Neural progenitor cell (in vitro differentiated cells): ENCODE data around the gene MOBP. TPM values are rescaled to one million over a fixed set of nuclear protein-coding genes. Genes with fewer than 3 reads are reported as not detected.

ENCODE experiments used
- DNase-seq: peaks from one replicate; pipeline ENCODE4 v3.0.0-alpha.2; 2016; ENCODE audit warnings: low spot score
- H2AFZ ChIP-seq: fragments of 200-600 bp; sonication (generic); replicated peaks from 2 replicates; pipeline ENCODE4 v1.6.1; 2016; ENCODE audit warnings: antibody characterized with exemption
- H3F3A ChIP-seq: fragments of 200-600 bp; sonication (generic); 2 replicates; pipeline ENCODE4 v1.6.1; 2016; ENCODE audit warnings: antibody characterized with exemption, low read depth
- H3K27ac ChIP-seq: fragments of 200-600 bp; sonication (generic); 2 replicates; pipeline ENCODE4 v1.5.1; 2016; ENCODE audit warnings: mild to moderate bottlenecking
- H3K27me3 ChIP-seq: fragments of 200-600 bp; sonication (generic); 2 replicates; pipeline ENCODE4 v1.6.1; 2016; ENCODE audit warnings: mild to moderate bottlenecking, moderate library complexity
- H3K36me3 ChIP-seq: fragments of 200-600 bp; sonication (generic); 2 replicates; pipeline ENCODE4 v1.5.1; 2016
- H3K4me1 ChIP-seq: fragments of 200-600 bp; sonication (generic); 2 replicates; pipeline ENCODE4 v1.6.1; 2016; ENCODE audit warnings: mixed run types
- H3K4me2 ChIP-seq: fragments of 200-600 bp; sonication (generic); 2 replicates; pipeline ENCODE4 v1.6.1; 2016
- H3K4me3 ChIP-seq: fragments of 200-600 bp; sonication (generic); 2 replicates; pipeline ENCODE4 v1.5.1; 2016
- H3K79me2 ChIP-seq: fragments of 200-600 bp; sonication (generic); 2 replicates; pipeline ENCODE4 v1.6.1; 2016; ENCODE audit warnings: low read depth
- H3K9ac ChIP-seq: fragments of 200-600 bp; sonication (generic); 2 replicates; pipeline ENCODE4 v1.6.1; 2016
- H3K9me3 ChIP-seq: fragments of 200-600 bp; sonication (generic); 2 replicates; pipeline ENCODE4 v1.5.1; 2016; ENCODE audit warnings: low read depth
- H4K20me1 ChIP-seq: fragments of 200-600 bp; sonication (generic); 2 replicates; pipeline ENCODE4 v1.6.1; 2016; ENCODE audit warnings: low read depth
- H3K27ac Mint-ChIP-seq: 3 replicates; pipeline ENCODE4 v1.8.0; 2021; ENCODE audit warnings: mixed read lengths
- H3K27me3 Mint-ChIP-seq: 2 replicates; pipeline ENCODE4 v1.8.0; 2022; ENCODE audit warnings: low read depth, mild to moderate bottlenecking, inconsistent platforms, moderate library complexity, mixed read lengths; ENCODE audit not compliant: insufficient read depth
- H3K36me3 Mint-ChIP-seq: 3 replicates; pipeline ENCODE4 v1.8.0; 2021; ENCODE audit warnings: mixed read lengths
- H3K4me1 Mint-ChIP-seq: 3 replicates; pipeline ENCODE4 v1.8.0; 2021; ENCODE audit warnings: mixed read lengths
- H3K4me3 Mint-ChIP-seq: 3 replicates; pipeline ENCODE4 v1.8.0; 2021; ENCODE audit warnings: mild to moderate bottlenecking, moderate library complexity, mixed read lengths
- H3K9me3 Mint-ChIP-seq: 3 replicates; pipeline ENCODE4 v1.8.0; 2020; ENCODE audit warnings: mixed read lengths
- EZH2 ChIP-seq: fragments of 200-600 bp; sonication (generic); IDR thresholded peaks from 2 replicates; pipeline ENCODE4 v1.6.1; 2017; ENCODE audit warnings: antibody characterized with exemption, mild to moderate bottlenecking, moderate library complexity
- EZH2phosphoT487 ChIP-seq: fragments of 200-600 bp; sonication (generic); IDR thresholded peaks from 2 replicates; pipeline ENCODE4 v1.6.1; 2017; ENCODE audit warnings: antibody characterized with exemption
- total RNA-seq: library from RNA; depleted of rRNA; stranded (reverse); fragments of >200 nt; gene quantifications from 2 replicates; pipeline ENCODE4 v1.2.3, GENCODE V29; 2015; ENCODE audit warnings: low replicate concordance
- TF ChIP-seq, protein P1 (sequence below): fragments of 200-600 bp; sonication (generic); IDR thresholded peaks from 2 replicates; pipeline ENCODE4 v1.5.1; 2017; ENCODE audit warnings: antibody characterized with exemption, mild to moderate bottlenecking

Gene MOBP
- total RNA-seq, 1 donor from 2014 or later = not detected

GRCh38 chr3:39491014-39491413 lies 23.5 kb downstream of the MOBP start:
- Mint-ChIP-seq H3K4me1 (no peaks in the 10 kb centered on the region), H3K27ac (no peak overlapping the region), H3K27me3 (no peaks in the 10 kb centered on the region), H3K9me3 (no peaks in the 10 kb centered on the region), H3K4me3 (no peak overlapping the region), H3K36me3 (no peaks in the 10 kb centered on the region)
- no peak for DNase-seq
- H2AFZ ChIP-seq = no peak overlapping the region
- no peaks in the 10 kb centered on the region for H3K79me2 ChIP-seq
- no peaks in the 10 kb centered on the region for H3K27me3 ChIP-seq
- no peaks in the 10 kb centered on the region for H3K36me3 ChIP-seq
- H3K4me3 ChIP-seq = no peak overlapping the region
- no peaks in the 10 kb centered on the region for H3K9me3 ChIP-seq
- no peaks in the 10 kb centered on the region for H3F3A ChIP-seq
- TF ChIP-seq, protein P1, sequence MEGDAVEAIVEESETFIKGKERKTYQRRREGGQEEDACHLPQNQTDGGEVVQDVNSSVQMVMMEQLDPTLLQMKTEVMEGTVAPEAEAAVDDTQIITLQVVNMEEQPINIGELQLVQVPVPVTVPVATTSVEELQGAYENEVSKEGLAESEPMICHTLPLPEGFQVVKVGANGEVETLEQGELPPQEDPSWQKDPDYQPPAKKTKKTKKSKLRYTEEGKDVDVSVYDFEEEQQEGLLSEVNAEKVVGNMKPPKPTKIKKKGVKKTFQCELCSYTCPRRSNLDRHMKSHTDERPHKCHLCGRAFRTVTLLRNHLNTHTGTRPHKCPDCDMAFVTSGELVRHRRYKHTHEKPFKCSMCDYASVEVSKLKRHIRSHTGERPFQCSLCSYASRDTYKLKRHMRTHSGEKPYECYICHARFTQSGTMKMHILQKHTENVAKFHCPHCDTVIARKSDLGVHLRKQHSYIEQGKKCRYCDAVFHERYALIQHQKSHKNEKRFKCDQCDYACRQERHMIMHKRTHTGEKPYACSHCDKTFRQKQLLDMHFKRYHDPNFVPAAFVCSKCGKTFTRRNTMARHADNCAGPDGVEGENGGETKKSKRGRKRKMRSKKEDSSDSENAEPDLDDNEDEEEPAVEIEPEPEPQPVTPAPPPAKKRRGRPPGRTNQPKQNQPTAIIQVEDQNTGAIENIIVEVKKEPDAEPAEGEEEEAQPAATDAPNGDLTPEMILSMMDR = no peak
- TF ChIP-seq EZH2phosphoT487 = no peak
- no peak for TF ChIP-seq EZH2
- H3K9ac ChIP-seq = no peak overlapping the region
- H3K27ac ChIP-seq = no peak overlapping the region
- no peaks in the 10 kb centered on the region for H3K4me1 ChIP-seq
- no peak overlapping the region for H3K4me2 ChIP-seq
- H4K20me1 ChIP-seq = no peaks in the 10 kb centered on the region

GRCh38 chr3:39491733-39492350 lies 24.4 kb downstream of the MOBP start:
- Histone ChIP-seq H3F3A (no peaks in the 10 kb centered on the region), H3K36me3 (no peaks in the 10 kb centered on the region), H3K9ac (no peak overlapping the region), H4K20me1 (no peaks in the 10 kb centered on the region), H3K79me2 (no peaks in the 10 kb centered on the region), H3K9me3 (no peaks in the 10 kb centered on the region), H3K4me3 (no peak overlapping the region), H3K27me3 (no peaks in the 10 kb centered on the region), H2AFZ (no peak overlapping the region), H3K27ac (no peak overlapping the region), H3K4me1 (no peaks in the 10 kb centered on the region), H3K4me2 (no peak overlapping the region)
- H3K27me3 Mint-ChIP-seq = no peaks in the 10 kb centered on the region
- H3K36me3 Mint-ChIP-seq = no peaks in the 10 kb centered on the region
- no peak overlapping the region for H3K4me3 Mint-ChIP-seq
- H3K9me3 Mint-ChIP-seq = no peaks in the 10 kb centered on the region
- no peak overlapping the region for H3K27ac Mint-ChIP-seq
- TF ChIP-seq, protein P1 = no peak
- no peak for TF ChIP-seq EZH2
- no peak for TF ChIP-seq EZH2phosphoT487
- no peak for DNase-seq
- H3K4me1 Mint-ChIP-seq = no peaks in the 10 kb centered on the region

DNA sequence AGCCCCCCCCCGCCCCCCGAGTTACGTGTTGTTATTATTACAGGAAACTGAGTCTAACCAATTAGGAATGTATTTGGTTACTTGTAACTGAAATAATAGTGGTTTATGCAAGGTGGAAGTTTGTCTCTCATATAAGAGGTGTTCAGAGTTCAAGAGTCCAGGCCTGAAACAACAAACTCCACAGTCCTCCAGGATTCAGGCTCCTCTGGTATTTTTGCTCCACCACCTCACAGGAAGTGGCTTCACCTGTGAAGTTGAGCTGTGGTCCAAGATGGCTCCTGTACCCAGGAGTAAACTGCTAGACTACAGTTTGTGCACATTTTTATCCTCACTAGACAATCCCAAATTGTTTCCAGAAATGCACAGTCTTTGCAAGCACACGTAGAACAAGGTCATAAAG lies 27.3 kb downstream of the MOBP start:
- Histone ChIP-seq H3K4me3 (no peak overlapping the region), H2AFZ (no peak overlapping the region), H4K20me1 (no peaks in the 10 kb centered on the region), H3K4me2 (no peak overlapping the region), H3K27me3 (peaks cover 8% of the 10 kb centered on the region), H3K79me2 (no peaks in the 10 kb centered on the region), H3K36me3 (no peaks in the 10 kb centered on the region), H3K4me1 (no peaks in the 10 kb centered on the region), H3K9me3 (no peaks in the 10 kb centered on the region), H3F3A (no peaks in the 10 kb centered on the region), H3K9ac (no peak overlapping the region), H3K27ac (no peak overlapping the region)
- no peak overlapping the region for H3K27ac Mint-ChIP-seq
- H3K36me3 Mint-ChIP-seq = no peaks in the 10 kb centered on the region
- H3K4me1 Mint-ChIP-seq = peaks cover 4% of the 10 kb centered on the region
- no peak overlapping the region for H3K4me3 Mint-ChIP-seq
- no peaks in the 10 kb centered on the region for H3K27me3 Mint-ChIP-seq
- no peaks in the 10 kb centered on the region for H3K9me3 Mint-ChIP-seq
- TF ChIP-seq EZH2phosphoT487 (no peak), EZH2 (no peak)
- TF ChIP-seq, protein P1 = no peak
- DNase-seq = no peak
